Skeletal muscle tissue (tissue), 4 donors: ENCODE measurements around the gene OR2V1. TPM values are rescaled to one million over a fixed set of nuclear protein-coding genes. Genes with fewer than 3 reads are reported as not detected.
A peak's percentile ranks its signal among the peaks of the same experiment; 100 is the strongest.
"Not testable (repeated sequence)": the region's sequence is repeated elsewhere in the genome, so short reads cannot be mapped to it uniquely, and the experiment has no call there.

Source experiments
- H3K27ac ChIP-seq: one replicate; pipeline ENCODE4 v1.7.0; 2013; ENCODE audit warnings: mild to moderate bottlenecking, low read depth, low read length, inconsistent platforms
- H3K27me3 ChIP-seq, 3 donors: one replicate each; pipeline ENCODE4 v1.7.0; 2013; ENCODE audit warnings: low read length in 3 of 3; ENCODE audit not compliant: control insufficient read depth in 3 of 3, insufficient read depth in 3 of 3
- H3K36me3 ChIP-seq, 3 donors: one replicate each; pipeline ENCODE4 v1.7.0; 2013; ENCODE audit warnings: low read length in 3 of 3; ENCODE audit not compliant: control insufficient read depth in 3 of 3, insufficient read depth in 3 of 3
- H3K4me1 ChIP-seq, 3 donors: one replicate each; pipeline ENCODE4 v1.7.0; 2013; ENCODE audit warnings: low read length in 3 of 3, mild to moderate bottlenecking in 3 of 3; ENCODE audit not compliant: control insufficient read depth in 3 of 3, insufficient read depth in 3 of 3
- H3K4me3 ChIP-seq, 3 donors: one replicate each; pipeline ENCODE4 v1.7.0; 2013; ENCODE audit warnings: low read length in 3 of 3
- H3K9ac ChIP-seq, 3 donors: one replicate each; pipeline ENCODE4 v1.7.0; 2013; ENCODE audit warnings: low read length in 3 of 3, mild to moderate bottlenecking in 3 of 3, moderate library complexity in 2 of 3, low read depth in 1 of 3
- H3K9me3 ChIP-seq, 3 donors: one replicate each; pipeline ENCODE4 v1.7.0; 2013; ENCODE audit warnings: low read length in 3 of 3; ENCODE audit not compliant: control insufficient read depth in 3 of 3
- total RNA-seq: library from RNA; depleted of rRNA; stranded (reverse); fragments of >200 nt; gene quantifications from one replicate; pipeline ENCODE4 v1.2.3, GENCODE V29; 2014
- donor health status: Osteomylitis.

OR2V1 gene
- total RNA-seq, 1 donor from 2014 or later: not detected

- H3K27ac ChIP-seq, H3K4me1 ChIP-seq, H3K9me3 ChIP-seq, H3K9ac ChIP-seq, H3K36me3 ChIP-seq: not testable (repeated sequence)
- H3K27me3 ChIP-seq: peaks cover 69 to 72% (median 70%) of the 10 kb centered on the region in 3 donors
- peak overlapping the region in 1 of 3 donors; percentile 13 for H3K4me3 ChIP-seq
Observed at GRCh38 chr5:181169459-181170236, 38.7 kb upstream of the OR2V1 start.

- Histone ChIP-seq H3K27me3 (peaks cover 65 to 71% (median 67%) of the 10 kb centered on the region in 3 donors), H3K9me3 (peaks cover 0 to 3% (median 0%) of the 10 kb centered on the region in 3 donors), H3K4me3 (no peak overlapping the region), H3K27ac (no peak overlapping the region), H3K4me1 (peaks cover 3 to 7% (median 5%) of the 10 kb centered on the region in 3 donors), H3K9ac (no peak overlapping the region), H3K36me3 (no peaks in the 10 kb centered on the region)
Observed at GRCh38 chr5:181168595-181169118, 37.7 kb upstream of the OR2V1 start.

GRCh38 chr5:181167814-181168488 is 37.0 kb upstream of the OR2V1 start:
- H3K27me3 ChIP-seq: peaks cover 60 to 68% (median 62%) of the 10 kb centered on the region in 3 donors
- H3K9me3 ChIP-seq: peaks cover 0 to under 1% (median 0%) of the 10 kb centered on the region in 3 donors
- H3K4me1 ChIP-seq: peaks cover 0 to 5% (median 3%) of the 10 kb centered on the region in 3 donors
- H3K9ac ChIP-seq: no peak overlapping the region
- H3K4me3 ChIP-seq: no peak overlapping the region
- no peaks in the 10 kb centered on the region for H3K36me3 ChIP-seq
- H3K27ac ChIP-seq: no peak overlapping the region

GRCh38 chr5:181166812-181167733 is 36.1 kb upstream of the OR2V1 start:
- H3K4me1 ChIP-seq: peaks cover 0 to 5% (median 2%) of the 10 kb centered on the region in 3 donors
- no peak overlapping the region for H3K4me3 ChIP-seq
- no peak overlapping the region for H3K27ac ChIP-seq
- no peak overlapping the region for H3K9ac ChIP-seq
- no peaks in the 10 kb centered on the region for H3K9me3 ChIP-seq
- no peaks in the 10 kb centered on the region for H3K36me3 ChIP-seq
- H3K27me3 ChIP-seq: peaks cover 52 to 65% (median 55%) of the 10 kb centered on the region in 3 donors

- H3K4me1 ChIP-seq: peaks cover 0 to 14% (median 7%) of the 10 kb centered on the region in 3 donors
- H3K9me3 ChIP-seq: no peaks in the 10 kb centered on the region
- no peaks in the 10 kb centered on the region for H3K36me3 ChIP-seq
- no peak overlapping the region for H3K4me3 ChIP-seq
- no peak overlapping the region for H3K9ac ChIP-seq
- H3K27ac ChIP-seq: no peak overlapping the region
- H3K27me3 ChIP-seq: peaks cover 27 to 42% (median 28%) of the 10 kb centered on the region in 3 donors
Observed at GRCh38 chr5:181164076-181164952, 33.3 kb upstream of the OR2V1 start.

GRCh38 chr5:181163487-181164075 is 32.6 kb upstream of the OR2V1 start:
- Histone ChIP-seq H3K27me3 (peaks cover 20 to 36% (median 21%) of the 10 kb centered on the region in 3 donors), H3K9me3 (no peaks in the 10 kb centered on the region), H3K9ac (no peak overlapping the region), H3K4me3 (no peak overlapping the region), H3K27ac (no peak overlapping the region), H3K4me1 (peaks cover 0 to 14% (median 7%) of the 10 kb centered on the region in 3 donors), H3K36me3 (no peaks in the 10 kb centered on the region)

- Histone ChIP-seq H3K4me1 (peaks cover 0 to 14% (median 7%) of the 10 kb centered on the region in 3 donors), H3K27me3 (peaks cover 11 to 23% (median 11%) of the 10 kb centered on the region in 3 donors), H3K9me3 (no peaks in the 10 kb centered on the region), H3K36me3 (no peaks in the 10 kb centered on the region), H3K4me3 (no peak overlapping the region), H3K9ac (no peak overlapping the region), H3K27ac (no peak overlapping the region)
Observed at GRCh38 chr5:181161534-181162175, 30.7 kb upstream of the OR2V1 start.

GRCh38 chr5:181160755-181161533 is 30.0 kb upstream of the OR2V1 start:
- H3K27ac ChIP-seq, H3K9ac ChIP-seq, H3K9me3 ChIP-seq, H3K4me3 ChIP-seq, H3K36me3 ChIP-seq: not testable (repeated sequence)
- Histone ChIP-seq H3K27me3 (peaks cover 11 to 17% (median 11%) of the 10 kb centered on the region in 3 donors), H3K4me1 (peaks cover 0 to 14% (median 7%) of the 10 kb centered on the region in 3 donors)
